Adrenal gland (tissue), 12 donors: ENCODE data around the gene YAP1. TPM values are rescaled to one million over a fixed set of nuclear protein-coding genes. Genes with fewer than 3 reads are reported as not detected.

Source experiments
- DNase-seq, 7 donors: peaks; one replicate each; pipeline ENCODE4 v3.0.0-alpha.2; 2019 to 2020
- H3K27ac ChIP-seq, 5 donors: fragments of 200-600 bp; sonication (generic) in 4 of 5; 1 replicate in 3 of 5; 2 replicates in 2 of 5; pipeline versions ENCODE4 v1.5.1 to v1.8.0; 2016 to 2020; ENCODE audit warnings: mild to moderate bottlenecking in 1 of 5
- H3K27me3 ChIP-seq: fragments of 200-600 bp; 2 replicates; pipeline ENCODE4 v1.8.0; 2021
- H3K36me3 ChIP-seq, 2 donors: fragments of 200-600 bp; replicated peaks in 1 of 2; 1 replicate in 1 of 2; 2 replicates in 1 of 2; pipeline versions ENCODE4 v1.5.1 to v1.8.0; 2018 to 2022
- H3K4me1 ChIP-seq, 2 donors: fragments of 200-600 bp; replicated peaks in 1 of 2; 1 replicate in 1 of 2; 2 replicates in 1 of 2; pipeline versions ENCODE4 v1.5.1 to v1.8.0; 2018 to 2021
- H3K4me3 ChIP-seq, 4 donors: fragments of 200-600 bp; sonication (generic) in 3 of 4; one replicate each; pipeline ENCODE4 v1.5.1; 2016 to 2018
- H3K9me3 ChIP-seq, 3 donors: fragments of 200-600 bp; sonication (generic) in 1 of 3; replicated peaks in 1 of 3; 1 replicate in 2 of 3; 2 replicates in 1 of 3; pipeline versions ENCODE4 v1.5.1 to v1.8.0; 2016 to 2021
- CTCF ChIP-seq, 6 experiments: fragments of 450-650 bp in 4 of 6; fragments of 200-600 bp in 2 of 6; sonication (generic) in 1 of 6; IDR thresholded peaks; 1 replicate in 5 of 6; 2 replicates in 1 of 6; pipeline versions ENCODE4 v1.5.1 to v1.8.0; 2016 to 2021; ENCODE audit warnings: antibody characterized with exemption in 6 of 6, mild to moderate bottlenecking in 2 of 6, moderate library complexity in 1 of 6
- POLR2A ChIP-seq, 2 donors: fragments of 450-650 bp; IDR thresholded peaks; one replicate each; pipeline ENCODE4 v1.6.1; 2017; ENCODE audit warnings: antibody characterized with exemption in 2 of 2, mild to moderate bottlenecking in 2 of 2, moderate library complexity in 1 of 2
- WGBS, 4 donors: extraction: QIAGEN DNeasy Blood & Tissue Kit in 2 of 4; methylation state at CpG; one replicate each; pipeline versions ENCODE4 v1.1.5 to v1.1.7; 2013 to 2017; 5-methylcytosine and 5-hydroxymethylcytosine counted together
- intact Hi-C, 2 donors: fragments of 100-400 bp; cut with DNase I; formaldehyde crosslinking; loops; one replicate each; pipeline versions ENCODE4 v1.14.1 to v1.15.0; 2022 to 2023
- polyA plus RNA-seq, 3 donors: library from polyadenylated mRNA; stranded (reverse); fragments of 200-250 nt in 2 of 3; fragments of 350-450 nt in 1 of 3; fragmentation: Illumina TruSeq in 1 of 3; extraction: RNeasy Lipid Tissue Mini Kit (QIAGEN cat#74804) in 1 of 3; gene quantifications; one replicate each; pipeline ENCODE4 v1.2.3, GENCODE V29; 2013 to 2014
- total RNA-seq, 9 donors: library from RNA; depleted of rRNA in 4 of 9; stranded (reverse); fragments of >200 nt in 4 of 9; fragments of 120-200 nt in 1 of 9; fragmentation: NEBNext Ultra II Directional in 1 of 9; extraction: Animal tissue kit (Norgen Biotek cat#: 25700) in 1 of 9; gene quantifications; one replicate each; pipeline versions ENCODE4 v1.1.0 to v1.2.4, GENCODE V29; 2013 to 2023
- donor health status: healthy with polysubstance abuse.
- donor health status: Bipolar disorder and iron deficiency.
- donor health status: DM: yes; HTN: yes; CAD: no.
- donor health status: DM: no; HTN: no; CAD: no.
- donor health status: DM: no; HTN: no; CAD: no.
- donor health status: DM: yes; HTN: yes; CAD: no.

YAP1 gene
- total and polyA plus RNA-seq, 12 donors, result 16.3 to 135 (median 82.9) TPM

- H3K4me1 ChIP-seq, result no peaks in the 10 kb centered on the region
- H3K36me3 ChIP-seq, result no peaks in the 10 kb centered on the region
- H3K27ac ChIP-seq, result no peak overlapping the region
- TF ChIP-seq POLR2A (IDR thresholded peaks at IDR 0.05) (no peak), CTCF (IDR thresholded peaks at IDR 0.05) (no peak)
- no peaks in the 10 kb centered on the region for H3K27me3 ChIP-seq
- WGBS, 4 donors, result 45 to 68% (median 59%) methylated on average over 1 of the region's 1 CpG
- no peaks in the 10 kb centered on the region for H3K9me3 ChIP-seq
- intact Hi-C loops, result no loop called here
- H3K4me3 ChIP-seq, result no peak overlapping the region
- DNase-seq, result no peak
Measured at GRCh38 chr11:102241026-102241425, 130.8 kb downstream of the YAP1 start.

- Histone ChIP-seq H3K27me3 (no peaks in the 10 kb centered on the region), H3K9me3 (no peaks in the 10 kb centered on the region), H3K36me3 (no peaks in the 10 kb centered on the region), H3K4me1 (no peaks in the 10 kb centered on the region), H3K27ac (no peak overlapping the region), H3K4me3 (no peak overlapping the region)
- DNase-seq, result no peak
- TF ChIP-seq CTCF (IDR thresholded peaks at IDR 0.05), result no peak
- TF ChIP-seq POLR2A (IDR thresholded peaks at IDR 0.05), result no peak
- 76 to 88% (median 85%) methylated on average over 2 of the region's 2 CpGs for WGBS, 4 donors
- intact Hi-C loops, result no loop called here
Measured at GRCh38 chr11:102243399-102243884, 133.2 kb downstream of the YAP1 start.

GRCh38 chr11:102244681-102245409 lies 134.6 kb downstream of the YAP1 start:
- TF ChIP-seq CTCF (IDR thresholded peaks at IDR 0.05), result no peak
- no peak for TF ChIP-seq POLR2A (IDR thresholded peaks at IDR 0.05)
- Histone ChIP-seq H3K27ac (no peak overlapping the region), H3K4me1 (no peaks in the 10 kb centered on the region), H3K27me3 (no peaks in the 10 kb centered on the region), H3K36me3 (no peaks in the 10 kb centered on the region), H3K4me3 (no peak overlapping the region), H3K9me3 (no peaks in the 10 kb centered on the region)
- intact Hi-C loops, result no loop called here
- WGBS, 4 donors, result 73 to 97% (median 74%) methylated on average over 3 to 5 of the region's 5 CpGs
- DNase-seq, result no peak

- no peak overlapping the region for H3K4me3 ChIP-seq
- 90 to 95% (median 93%) methylated on average over 2 of the region's 2 CpGs for WGBS, 4 donors
- H3K9me3 ChIP-seq, result no peaks in the 10 kb centered on the region
- H3K36me3 ChIP-seq, result no peaks in the 10 kb centered on the region
- H3K27me3 ChIP-seq, result no peaks in the 10 kb centered on the region
- no peaks in the 10 kb centered on the region for H3K4me1 ChIP-seq
- TF ChIP-seq CTCF (IDR thresholded peaks at IDR 0.05) (no peak), POLR2A (IDR thresholded peaks at IDR 0.05) (no peak)
- H3K27ac ChIP-seq, result no peak overlapping the region
- intact Hi-C loops, result no loop called here
- no peak for DNase-seq
Measured at GRCh38 chr11:102251423-102251822, 141.2 kb downstream of the YAP1 start.
